Liver (tissue), 9 donors: Measurements from ENCODE around the gene ATP11C. TPM values are rescaled to one million over a fixed set of nuclear protein-coding genes. Genes with fewer than 3 reads are reported as not detected.

Experiments
- DNase-seq: peaks from one replicate; pipeline ENCODE4 v3.0.0-alpha.2; 2017; ENCODE audit warnings: low spot score
- H3K27ac ChIP-seq, 2 donors: one replicate each; pipeline ENCODE4 v1.7.0; 2013; ENCODE audit warnings: inconsistent platforms in 2 of 2, low read length in 2 of 2, control low read depth in 1 of 2, low read depth in 1 of 2, mild to moderate bottlenecking in 1 of 2
- H3K27me3 ChIP-seq, 4 donors: one replicate each; pipeline versions ENCODE4 v1.6.1 to v1.7.0; 2013; ENCODE audit warnings: low read length in 3 of 4, inconsistent platforms in 1 of 4, mild to moderate bottlenecking in 1 of 4, moderate library complexity in 1 of 4; ENCODE audit not compliant: control insufficient read depth in 4 of 4, insufficient read depth in 4 of 4
- H3K36me3 ChIP-seq, 4 donors: one replicate each; pipeline versions ENCODE4 v1.6.1 to v1.7.0; 2013; ENCODE audit warnings: low read length in 3 of 4, mild to moderate bottlenecking in 3 of 4, low read depth in 1 of 4, moderate library complexity in 1 of 4; ENCODE audit not compliant: control insufficient read depth in 4 of 4, insufficient read depth in 3 of 4
- H3K4me1 ChIP-seq, 4 donors: one replicate each; pipeline versions ENCODE4 v1.6.1 to v1.7.0; 2013; ENCODE audit warnings: low read length in 3 of 4, mild to moderate bottlenecking in 3 of 4, moderate library complexity in 1 of 4; ENCODE audit not compliant: control insufficient read depth in 4 of 4, insufficient read depth in 4 of 4
- H3K4me3 ChIP-seq, 3 donors: one replicate each; pipeline versions ENCODE4 v1.6.1 to v1.7.0; 2013; ENCODE audit warnings: low read length in 3 of 3, control low read depth in 1 of 3, low read depth in 1 of 3, mild to moderate bottlenecking in 1 of 3
- H3K9ac ChIP-seq, 2 donors: one replicate each; pipeline ENCODE4 v1.7.0; 2013; ENCODE audit warnings: low read length in 2 of 2, mild to moderate bottlenecking in 2 of 2, moderate library complexity in 2 of 2, control low read depth in 1 of 2, low read depth in 1 of 2
- H3K9me3 ChIP-seq, 4 donors: one replicate each; pipeline versions ENCODE4 v1.6.1 to v1.7.0; 2013; ENCODE audit warnings: low read length in 3 of 4; ENCODE audit not compliant: control insufficient read depth in 4 of 4
- CTCF ChIP-seq: fragments of 150-350 bp; IDR thresholded peaks from 2 replicates; pipeline ENCODE4 v1.5.1; 2017; ENCODE audit warnings: improper control_type of control experiment, low read depth, low read length; ENCODE audit not compliant: missing input control
- EGR1 ChIP-seq, 2 donors: IDR thresholded peaks; 2 replicates each; pipeline ENCODE4 v1.6.1; 2016 to 2018; ENCODE audit warnings: antibody characterized with exemption in 2 of 2, low read depth in 2 of 2
- FOXA1 ChIP-seq: IDR thresholded peaks from 2 replicates; pipeline ENCODE4 v1.6.1; 2016; ENCODE audit warnings: antibody characterized with exemption
- FOXA2 ChIP-seq: IDR thresholded peaks from 2 replicates; pipeline ENCODE4 v1.6.1; 2016; ENCODE audit warnings: antibody characterized with exemption
- HNF4G ChIP-seq: IDR thresholded peaks from 2 replicates; pipeline ENCODE4 v1.6.1; 2016; ENCODE audit warnings: antibody characterized with exemption
- JUND ChIP-seq, 2 donors: IDR thresholded peaks; 2 replicates each; pipeline ENCODE4 v1.6.1; 2016; ENCODE audit warnings: antibody characterized with exemption in 2 of 2
- MAX ChIP-seq: IDR thresholded peaks from 2 replicates; pipeline ENCODE4 v1.6.1; 2016; ENCODE audit warnings: antibody characterized with exemption
- NR2F2 ChIP-seq: IDR thresholded peaks from 2 replicates; pipeline ENCODE4 v1.6.1; 2016; ENCODE audit warnings: antibody characterized with exemption
- RAD21 ChIP-seq, 2 donors: IDR thresholded peaks; 2 replicates each; pipeline ENCODE4 v1.6.1; 2016; ENCODE audit warnings: antibody characterized with exemption in 2 of 2, mild to moderate bottlenecking in 2 of 2
- SP1 ChIP-seq: IDR thresholded peaks from 2 replicates; pipeline ENCODE4 v1.6.1; 2018; ENCODE audit warnings: antibody characterized with exemption, mild to moderate bottlenecking
- YY1 ChIP-seq: IDR thresholded peaks from 2 replicates; pipeline ENCODE4 v1.6.1; 2016; ENCODE audit warnings: antibody characterized with exemption, mild to moderate bottlenecking
- WGBS: extraction: QIAGEN DNeasy Blood & Tissue Kit; methylation state at CpG from one replicate; pipeline ENCODE4 v1.1.7; 2013; 5-methylcytosine and 5-hydroxymethylcytosine counted together
- polyA plus RNA-seq, 2 donors: library from polyadenylated mRNA; stranded (reverse) in 1 of 2; unstranded in 1 of 2; fragments of 200-250 nt in 1 of 2; fragments of >200 nt in 1 of 2; fragmentation: Nextera tagmentation in 1 of 2; extraction: Ambion mirVana in 1 of 2; gene quantifications; one replicate each; pipeline versions ENCODE4 v1.2.1 to v1.2.3, GENCODE V29; 2013 to 2015
- total RNA-seq, 2 donors: library from RNA; depleted of rRNA; stranded (reverse); fragments of >200 nt; gene quantifications; one replicate each; pipeline ENCODE4 v1.2.3, GENCODE V29; 2014
- TF ChIP-seq, protein P1 (sequence below): IDR thresholded peaks from 2 replicates; pipeline ENCODE4 v1.6.1; 2016; ENCODE audit warnings: antibody characterized with exemption
- TF ChIP-seq, protein P2 (sequence below): IDR thresholded peaks from 2 replicates; pipeline ENCODE4 v1.6.1; 2016; ENCODE audit warnings: antibody characterized with exemption, mild to moderate bottlenecking
- donor health status: healthy.
- donor health status: healthy.
- donor health status: healthy.
- donor health status: healthy.
- donor health status: healthy.

Gene ATP11C
- total and polyA plus RNA-seq, 4 donors, result 11.8 to 52.1 (median 18.9) TPM

DNA sequence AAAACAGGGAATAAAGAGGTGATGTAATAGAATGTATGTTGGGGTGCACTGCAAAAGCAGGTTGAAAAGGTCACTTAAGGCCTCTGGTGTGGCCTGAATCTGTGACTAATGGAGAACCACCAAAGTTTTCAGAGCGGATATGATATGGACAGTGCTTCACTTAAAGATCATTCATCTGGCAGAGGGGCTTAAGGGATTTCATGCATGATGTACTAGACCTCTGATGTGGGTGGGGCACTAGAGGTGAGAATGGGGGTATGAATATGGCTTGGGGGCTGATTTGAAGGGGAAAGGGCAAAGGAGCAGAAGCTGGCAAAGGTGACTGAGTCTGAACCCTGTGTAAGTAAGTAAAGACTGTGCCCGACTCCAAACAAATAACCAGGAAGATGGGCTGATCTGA lies 162.5 kb downstream of the ATP11C start:
- no peak for TF ChIP-seq NR2F2
- TF ChIP-seq FOXA1, result no peak
- TF ChIP-seq YY1, result no peak
- TF ChIP-seq, protein P1, sequence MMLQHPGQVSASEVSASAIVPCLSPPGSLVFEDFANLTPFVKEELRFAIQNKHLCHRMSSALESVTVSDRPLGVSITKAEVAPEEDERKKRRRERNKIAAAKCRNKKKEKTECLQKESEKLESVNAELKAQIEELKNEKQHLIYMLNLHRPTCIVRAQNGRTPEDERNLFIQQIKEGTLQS, result no peak
- no peak for TF ChIP-seq FOXA2
- TF ChIP-seq HNF4G, result no peak
- Histone ChIP-seq H3K4me3 (no peak overlapping the region), H3K4me1 (no peaks in the 10 kb centered on the region), H3K27me3 (no peaks in the 10 kb centered on the region), H3K9me3 (no peaks in the 10 kb centered on the region), H3K36me3 (peaks cover 2 to 23% (median 13%) of the 10 kb centered on the region in 4 donors), H3K27ac (no peak overlapping the region), H3K9ac (no peak overlapping the region)
- 100% methylated on average over 2 of the region's 2 CpGs for WGBS
- no peak for DNase-seq

DNA sequence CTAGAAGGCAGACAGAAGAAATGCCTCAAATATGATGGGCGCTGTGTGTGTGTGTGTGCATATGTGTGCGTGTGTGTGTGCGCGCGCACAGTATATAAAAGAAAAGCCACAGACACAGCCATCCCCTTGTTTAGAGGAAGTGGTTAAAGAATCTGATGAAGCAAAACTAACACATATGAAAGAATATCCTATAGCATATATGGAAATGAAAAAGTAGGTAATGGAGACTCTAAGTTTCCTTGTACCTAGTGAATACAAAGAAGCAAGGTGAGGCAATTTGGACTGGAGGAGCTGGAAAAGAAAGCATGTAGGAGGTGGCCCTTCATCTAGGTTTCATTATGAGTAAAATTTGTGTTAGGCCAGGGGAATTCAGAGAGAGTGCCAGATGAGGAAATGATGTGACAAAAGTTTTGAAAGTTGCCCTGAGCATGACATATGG lies 166.3 kb downstream of the ATP11C start:
- no peaks in the 10 kb centered on the region for H3K9me3 ChIP-seq
- no peak for TF ChIP-seq JUND (IDR thresholded peaks at IDR 0.05)
- no peak for TF ChIP-seq RAD21 (IDR thresholded peaks at IDR 0.05)
- no peak for TF ChIP-seq EGR1 (IDR thresholded peaks at IDR 0.05; ENCODE audit: low read depth in 2 of 2)
- TF ChIP-seq, protein P2, sequence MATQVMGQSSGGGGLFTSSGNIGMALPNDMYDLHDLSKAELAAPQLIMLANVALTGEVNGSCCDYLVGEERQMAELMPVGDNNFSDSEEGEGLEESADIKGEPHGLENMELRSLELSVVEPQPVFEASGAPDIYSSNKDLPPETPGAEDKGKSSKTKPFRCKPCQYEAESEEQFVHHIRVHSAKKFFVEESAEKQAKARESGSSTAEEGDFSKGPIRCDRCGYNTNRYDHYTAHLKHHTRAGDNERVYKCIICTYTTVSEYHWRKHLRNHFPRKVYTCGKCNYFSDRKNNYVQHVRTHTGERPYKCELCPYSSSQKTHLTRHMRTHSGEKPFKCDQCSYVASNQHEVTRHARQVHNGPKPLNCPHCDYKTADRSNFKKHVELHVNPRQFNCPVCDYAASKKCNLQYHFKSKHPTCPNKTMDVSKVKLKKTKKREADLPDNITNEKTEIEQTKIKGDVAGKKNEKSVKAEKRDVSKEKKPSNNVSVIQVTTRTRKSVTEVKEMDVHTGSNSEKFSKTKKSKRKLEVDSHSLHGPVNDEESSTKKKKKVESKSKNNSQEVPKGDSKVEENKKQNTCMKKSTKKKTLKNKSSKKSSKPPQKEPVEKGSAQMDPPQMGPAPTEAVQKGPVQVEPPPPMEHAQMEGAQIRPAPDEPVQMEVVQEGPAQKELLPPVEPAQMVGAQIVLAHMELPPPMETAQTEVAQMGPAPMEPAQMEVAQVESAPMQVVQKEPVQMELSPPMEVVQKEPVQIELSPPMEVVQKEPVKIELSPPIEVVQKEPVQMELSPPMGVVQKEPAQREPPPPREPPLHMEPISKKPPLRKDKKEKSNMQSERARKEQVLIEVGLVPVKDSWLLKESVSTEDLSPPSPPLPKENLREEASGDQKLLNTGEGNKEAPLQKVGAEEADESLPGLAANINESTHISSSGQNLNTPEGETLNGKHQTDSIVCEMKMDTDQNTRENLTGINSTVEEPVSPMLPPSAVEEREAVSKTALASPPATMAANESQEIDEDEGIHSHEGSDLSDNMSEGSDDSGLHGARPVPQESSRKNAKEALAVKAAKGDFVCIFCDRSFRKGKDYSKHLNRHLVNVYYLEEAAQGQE, result no peak
- no peak for TF ChIP-seq MAX
- no peak overlapping the region for H3K9ac ChIP-seq
- H3K4me3 ChIP-seq, result no peak overlapping the region
- no peak overlapping the region for H3K27ac ChIP-seq
- no peak for DNase-seq
- H3K27me3 ChIP-seq, result no peaks in the 10 kb centered on the region
- 86% methylated on average over 5 of the region's 5 CpGs for WGBS
- no peaks in the 10 kb centered on the region for H3K4me1 ChIP-seq
- peaks cover 2 to 16% (median 11%) of the 10 kb centered on the region in 4 donors for H3K36me3 ChIP-seq

GRCh38 chrX:139762400-139763183 lies 170.3 kb downstream of the ATP11C start:
- no peak overlapping the region for H3K9ac ChIP-seq
- no peak overlapping the region for H3K4me3 ChIP-seq
- DNase-seq, result no peak
- TF ChIP-seq, protein P2, result no peak
- no peak for TF ChIP-seq CTCF
- TF ChIP-seq EGR1 (IDR thresholded peaks at IDR 0.05; ENCODE audit: low read depth in 2 of 2), result no peak
- TF ChIP-seq FOXA1, result no peak
- no peak for TF ChIP-seq MAX
- no peak for TF ChIP-seq SP1
- peaks cover 0 to 13% (median 8%) of the 10 kb centered on the region in 4 donors for H3K36me3 ChIP-seq
- no peak overlapping the region for H3K27ac ChIP-seq
- no peaks in the 10 kb centered on the region for H3K9me3 ChIP-seq
- 94% methylated on average over 4 of the region's 4 CpGs for WGBS
- H3K4me1 ChIP-seq, result no peaks in the 10 kb centered on the region
- H3K27me3 ChIP-seq, result no peaks in the 10 kb centered on the region
